Right lobe of liver (tissue), 6 donors: ENCODE measurements around the gene PIK3C2B. TPM values are rescaled to one million over a fixed set of nuclear protein-coding genes. Genes with fewer than 3 reads are reported as not detected.

Experiments
- ATAC-seq, 4 donors: fragments of 200-7000 bp; cut with Tn5 transposase; one replicate each; pipeline ENCODE4 v1.9.1; 2020; ENCODE audit warnings: mild to moderate bottlenecking in 4 of 4, moderate library complexity in 4 of 4
- DNase-seq, 3 donors: peaks; one replicate each; pipeline ENCODE4 v3.0.0-alpha.2; 2020
- H3K27ac ChIP-seq, 3 donors: fragments of 200-600 bp; one replicate each; pipeline ENCODE4 v1.8.0; 2022
- H3K27me3 ChIP-seq, 2 donors: fragments of 200-600 bp; one replicate each; pipeline ENCODE4 v1.8.0; 2022
- H3K36me3 ChIP-seq, 4 donors: fragments of 200-600 bp; sonication (generic) in 1 of 4; one replicate each; pipeline versions ENCODE4 v1.5.1 to v1.8.0; 2017 to 2022; ENCODE audit warnings: control low read depth in 1 of 4
- H3K4me1 ChIP-seq, 4 donors: fragments of 200-600 bp; sonication (generic) in 1 of 4; one replicate each; pipeline versions ENCODE4 v1.5.1 to v1.8.0; 2017 to 2022; ENCODE audit warnings: control low read depth in 1 of 4
- H3K4me3 ChIP-seq, 3 donors: fragments of 200-600 bp; one replicate each; pipeline ENCODE4 v1.8.0; 2022
- H3K9me3 ChIP-seq, 4 donors: fragments of 200-600 bp; sonication (generic) in 1 of 4; one replicate each; pipeline versions ENCODE4 v1.5.1 to v1.8.0; 2017 to 2022; ENCODE audit warnings: control low read depth in 1 of 4
- POLR2A ChIP-seq: fragments of 450-650 bp; IDR thresholded peaks from one replicate; pipeline ENCODE4 v1.6.1; 2017; ENCODE audit warnings: antibody characterized with exemption, mild to moderate bottlenecking
- WGBS: methylation state at CpG from one replicate; pipeline ENCODE4 v1.1.6; 2018; ENCODE audit warnings: low coverage, low lambda C conversion rate; ENCODE audit not compliant: insufficient coverage; ENCODE audit errors: missing lambda C conversion rate; 5-methylcytosine and 5-hydroxymethylcytosine counted together
- intact Hi-C, 2 donors: fragments of 100-400 bp; cut with DNase I; formaldehyde crosslinking; loops; one replicate each; pipeline versions ENCODE4 v1.11.2 to v1.14.1; 2022
- total RNA-seq, 6 experiments: library from RNA; depleted of rRNA in 2 of 6; stranded (reverse); fragments of >200 nt in 2 of 6; fragmentation: NEBNext Ultra II Directional in 3 of 6; extraction: Animal tissue kit (Norgen Biotek cat#: 25700) in 3 of 6; gene quantifications; one replicate each; pipeline versions ENCODE4 v1.1.0 to v1.2.4, GENCODE V29; 2016 to 2023
- TF ChIP-seq, protein P1 (sequence below), 4 donors: fragments of 200-600 bp in 3 of 4; fragments of 450-650 bp in 1 of 4; IDR thresholded peaks; one replicate each; pipeline versions ENCODE4 v1.5.1 to v1.8.0; 2016 to 2022; ENCODE audit warnings: antibody characterized with exemption in 4 of 4, mild to moderate bottlenecking in 2 of 4
- donor health status: DM: no; HTN: yes; CAD: no.
- donor health status: DM: no; HTN: no; CAD: no.
- donor health status: DM: no; HTN: no; CAD: no.
- donor health status: DM: no; HTN: yes; CAD: no.
- donor health status: DM: no; HTN: yes; CAD: no.

Gene PIK3C2B
- total RNA-seq, 6 experiments from 2014 or later: 7.6 to 18.5 (median 10.1) TPM

DNA sequence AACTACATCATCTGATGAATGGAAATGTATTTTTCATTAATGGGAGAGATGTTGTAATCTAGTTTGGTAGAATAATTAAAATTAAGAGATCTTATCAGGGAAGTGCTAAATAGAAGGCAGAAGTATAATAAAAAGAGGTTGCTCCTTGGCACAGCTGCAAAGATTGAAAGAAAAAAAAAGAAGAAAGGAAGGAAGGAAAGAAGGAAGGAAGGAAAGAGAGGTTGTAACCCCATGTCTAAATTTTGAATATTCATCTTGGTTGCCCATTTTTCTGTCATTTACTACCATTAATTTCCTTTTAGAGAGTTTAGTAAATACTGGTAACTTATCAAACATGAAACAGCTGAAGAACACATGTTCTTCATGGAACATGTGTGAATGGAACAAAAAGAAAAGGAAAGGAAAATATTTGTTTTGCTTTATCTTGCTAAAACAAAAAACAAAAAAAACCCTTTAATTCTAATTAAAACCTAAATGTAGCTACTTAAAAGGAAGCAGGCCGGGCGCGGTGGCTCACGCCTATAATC lies 11.1 kb upstream of the PIK3C2B start:
- intact Hi-C loops: no loop called here
- no peaks in the 10 kb centered on the region for H3K27me3 ChIP-seq
- DNase-seq (no peak), ATAC-seq (no peak)
- peak overlapping the region; percentile 35 to 62 (median 41) for H3K4me3 ChIP-seq
- no peaks in the 10 kb centered on the region for H3K36me3 ChIP-seq
- TF ChIP-seq, protein P1, sequence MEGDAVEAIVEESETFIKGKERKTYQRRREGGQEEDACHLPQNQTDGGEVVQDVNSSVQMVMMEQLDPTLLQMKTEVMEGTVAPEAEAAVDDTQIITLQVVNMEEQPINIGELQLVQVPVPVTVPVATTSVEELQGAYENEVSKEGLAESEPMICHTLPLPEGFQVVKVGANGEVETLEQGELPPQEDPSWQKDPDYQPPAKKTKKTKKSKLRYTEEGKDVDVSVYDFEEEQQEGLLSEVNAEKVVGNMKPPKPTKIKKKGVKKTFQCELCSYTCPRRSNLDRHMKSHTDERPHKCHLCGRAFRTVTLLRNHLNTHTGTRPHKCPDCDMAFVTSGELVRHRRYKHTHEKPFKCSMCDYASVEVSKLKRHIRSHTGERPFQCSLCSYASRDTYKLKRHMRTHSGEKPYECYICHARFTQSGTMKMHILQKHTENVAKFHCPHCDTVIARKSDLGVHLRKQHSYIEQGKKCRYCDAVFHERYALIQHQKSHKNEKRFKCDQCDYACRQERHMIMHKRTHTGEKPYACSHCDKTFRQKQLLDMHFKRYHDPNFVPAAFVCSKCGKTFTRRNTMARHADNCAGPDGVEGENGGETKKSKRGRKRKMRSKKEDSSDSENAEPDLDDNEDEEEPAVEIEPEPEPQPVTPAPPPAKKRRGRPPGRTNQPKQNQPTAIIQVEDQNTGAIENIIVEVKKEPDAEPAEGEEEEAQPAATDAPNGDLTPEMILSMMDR (IDR thresholded peaks at IDR 0.05): no peak
- no peak for TF ChIP-seq POLR2A
- peak overlapping the region; percentile 39 to 52 (median 49) for H3K27ac ChIP-seq
- 8% methylated on average over 4 of the region's 4 CpGs for WGBS
- no peaks in the 10 kb centered on the region for H3K9me3 ChIP-seq
- peaks cover 0 to 26% (median 11%) of the 10 kb centered on the region in 4 donors for H3K4me1 ChIP-seq

GRCh38 chr1:204503913-204504519 lies 9.4 kb upstream of the PIK3C2B start:
- H3K4me3 ChIP-seq: no peak overlapping the region
- peak in 3 of 4 donors; percentile 11 to 43 (median 41) for ATAC-seq
- WGBS: 23% methylated on average over 4 of the region's 4 CpGs
- no peak for TF ChIP-seq POLR2A
- TF ChIP-seq, protein P1 (IDR thresholded peaks at IDR 0.05): peak in 1 of 4 donors; percentile 36
- peaks cover 0 to 26% (median 11%) of the 10 kb centered on the region in 4 donors for H3K4me1 ChIP-seq
- intact Hi-C loops: loop anchor here in 1 of 2 donors (5.0 kb wide), 1 partner anchor 62 kb away; no protein-coding TSS in a partner anchor
- no peaks in the 10 kb centered on the region for H3K36me3 ChIP-seq
- H3K9me3 ChIP-seq: no peaks in the 10 kb centered on the region
- no peak for DNase-seq
- no peaks in the 10 kb centered on the region for H3K27me3 ChIP-seq
- peak overlapping the region; percentile 25 to 61 (median 52) for H3K27ac ChIP-seq

DNA sequence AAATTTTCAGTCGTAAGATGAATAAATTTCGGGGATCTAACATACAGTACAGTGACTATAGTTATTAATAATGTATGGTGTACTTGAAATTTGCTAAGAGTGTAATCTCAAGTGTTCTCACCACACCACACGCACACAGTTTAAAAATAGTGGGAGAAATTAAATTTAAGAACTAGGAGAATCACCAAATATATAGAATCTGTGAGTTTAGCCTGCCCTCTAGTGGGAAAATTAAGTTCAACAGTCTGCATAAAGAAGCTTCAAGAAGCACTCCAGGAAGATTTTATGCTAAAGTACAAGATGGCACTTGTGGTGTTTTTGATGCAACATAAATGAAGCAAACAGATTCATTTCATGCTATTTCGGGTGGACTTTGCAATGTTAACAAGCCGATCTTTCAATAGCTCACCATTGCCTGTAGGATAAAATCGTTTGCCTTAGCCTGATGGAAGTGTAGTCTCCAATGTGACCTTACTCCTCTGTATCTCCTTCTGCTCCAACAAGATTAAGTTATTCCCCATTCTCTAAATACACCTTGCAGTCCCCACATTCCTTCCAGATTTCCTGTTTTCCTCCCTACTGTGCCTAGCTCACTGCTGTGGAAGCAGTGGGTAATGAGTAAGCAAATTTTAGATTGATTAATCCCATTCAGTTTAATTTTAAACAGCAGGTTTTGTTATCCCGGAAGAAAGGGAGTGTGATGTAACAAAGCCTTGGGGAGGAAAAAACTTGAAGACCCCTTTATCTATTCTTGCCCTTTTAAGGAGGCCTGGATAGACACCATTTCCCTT lies 8.7 kb upstream of the PIK3C2B start:
- Histone ChIP-seq H3K4me1 (peaks cover 0 to 26% (median 11%) of the 10 kb centered on the region in 4 donors), H3K4me3 (no peak overlapping the region), H3K36me3 (no peaks in the 10 kb centered on the region), H3K9me3 (no peaks in the 10 kb centered on the region), H3K27me3 (no peaks in the 10 kb centered on the region), H3K27ac (peak overlapping the region in 2 of 3 donors; percentile 25 to 52)
- WGBS: 5% methylated on average over 6 of the region's 7 CpGs
- DNase-seq (no peak), ATAC-seq (peak; percentile 21 to 48 (median 42))
- no peak for TF ChIP-seq POLR2A
- TF ChIP-seq, protein P1 (IDR thresholded peaks at IDR 0.05): peak; percentile 75 to 88 (median 80)
- intact Hi-C loops: loop anchor here in 1 of 2 donors (5.0 kb wide), 1 partner anchor 61 kb away; no protein-coding TSS in a partner anchor

DNA sequence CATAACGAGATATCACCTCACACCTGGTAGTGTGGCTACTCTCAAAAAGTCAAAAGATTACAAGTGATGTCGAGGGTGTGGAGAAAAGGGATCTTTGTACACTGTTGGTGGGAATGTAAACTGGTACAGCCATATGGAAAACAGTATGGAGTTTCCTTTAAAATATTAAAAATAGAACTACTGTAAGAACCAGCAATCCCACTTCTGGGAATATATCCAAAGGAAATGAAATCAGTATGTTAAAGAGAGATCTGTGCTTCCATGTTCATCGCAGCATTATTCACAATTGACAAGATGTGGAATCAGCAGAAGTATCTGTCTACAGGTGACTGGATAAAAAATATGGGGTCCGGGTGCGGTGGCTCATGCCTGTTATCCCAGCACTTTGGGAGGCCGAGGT lies 7.6 kb upstream of the PIK3C2B start:
- Histone ChIP-seq H3K27me3 (no peaks in the 10 kb centered on the region), H3K4me1 (peaks cover 0 to 26% (median 11%) of the 10 kb centered on the region in 4 donors), H3K4me3 (no peak overlapping the region), H3K9me3 (no peaks in the 10 kb centered on the region), H3K36me3 (no peaks in the 10 kb centered on the region), H3K27ac (no peak overlapping the region)
- WGBS: 73% methylated on average over 4 of the region's 6 CpGs
- ATAC-seq (no peak), DNase-seq (no peak)
- TF ChIP-seq POLR2A: no peak
- TF ChIP-seq, protein P1 (IDR thresholded peaks at IDR 0.05): no peak
- intact Hi-C loops: loop anchor here in 1 of 2 donors (5.0 kb wide), 1 partner anchor 60 kb away; no protein-coding TSS in a partner anchor
